Esophagus muscularis mucosa (tissue), 4 donors: Measurements from ENCODE around the gene DNAJC6.

Experiments
- EP300 ChIP-seq: sonication (generic); formaldehyde crosslinking; IDR thresholded peaks from one replicate; pipeline ENCODE4 v1.6.1; 2017; ENCODE audit warnings: antibody characterized with exemption
- POLR2A ChIP-seq: fragments of 450-650 bp; IDR thresholded peaks from one replicate; pipeline ENCODE4 v1.6.1; 2017; ENCODE audit warnings: antibody characterized with exemption, moderate library complexity, mild to moderate bottlenecking, low read depth
- POLR2AphosphoS5 ChIP-seq, 2 donors: sonication (generic); formaldehyde crosslinking; IDR thresholded peaks; one replicate each; pipeline ENCODE4 v1.6.1; 2017; ENCODE audit warnings: antibody characterized with exemption in 2 of 2
- TF ChIP-seq, protein P1 (sequence below), 3 experiments: fragments of 200-600 bp in 2 of 3; fragments of 450-650 bp in 1 of 3; sonication (generic) in 2 of 3; IDR thresholded peaks; one replicate each; pipeline ENCODE4 v1.5.1; 2017 to 2019; ENCODE audit warnings: antibody characterized with exemption in 3 of 3, mild to moderate bottlenecking in 2 of 3, moderate library complexity in 1 of 3

DNA sequence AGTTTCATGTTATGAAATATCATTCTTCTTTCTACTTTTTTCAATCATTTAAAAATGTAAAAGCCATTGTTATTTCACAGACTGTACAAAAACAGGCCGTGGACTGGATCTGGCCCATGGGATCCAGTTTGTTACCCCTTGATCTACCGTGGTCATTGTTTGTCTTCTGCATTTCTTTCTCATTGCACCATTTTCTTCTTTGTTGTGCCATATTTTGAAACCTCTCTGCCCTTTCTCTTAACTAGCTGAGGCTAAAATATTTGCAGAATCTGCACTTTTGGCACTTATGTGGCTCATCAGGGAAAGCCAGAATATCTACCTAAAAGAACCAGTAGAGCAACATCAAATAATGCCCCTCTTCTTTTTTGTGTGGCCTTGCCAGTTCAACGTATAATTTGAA lies 50.5 kb downstream of the DNAJC6 start:
- TF ChIP-seq, protein P1, sequence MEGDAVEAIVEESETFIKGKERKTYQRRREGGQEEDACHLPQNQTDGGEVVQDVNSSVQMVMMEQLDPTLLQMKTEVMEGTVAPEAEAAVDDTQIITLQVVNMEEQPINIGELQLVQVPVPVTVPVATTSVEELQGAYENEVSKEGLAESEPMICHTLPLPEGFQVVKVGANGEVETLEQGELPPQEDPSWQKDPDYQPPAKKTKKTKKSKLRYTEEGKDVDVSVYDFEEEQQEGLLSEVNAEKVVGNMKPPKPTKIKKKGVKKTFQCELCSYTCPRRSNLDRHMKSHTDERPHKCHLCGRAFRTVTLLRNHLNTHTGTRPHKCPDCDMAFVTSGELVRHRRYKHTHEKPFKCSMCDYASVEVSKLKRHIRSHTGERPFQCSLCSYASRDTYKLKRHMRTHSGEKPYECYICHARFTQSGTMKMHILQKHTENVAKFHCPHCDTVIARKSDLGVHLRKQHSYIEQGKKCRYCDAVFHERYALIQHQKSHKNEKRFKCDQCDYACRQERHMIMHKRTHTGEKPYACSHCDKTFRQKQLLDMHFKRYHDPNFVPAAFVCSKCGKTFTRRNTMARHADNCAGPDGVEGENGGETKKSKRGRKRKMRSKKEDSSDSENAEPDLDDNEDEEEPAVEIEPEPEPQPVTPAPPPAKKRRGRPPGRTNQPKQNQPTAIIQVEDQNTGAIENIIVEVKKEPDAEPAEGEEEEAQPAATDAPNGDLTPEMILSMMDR (IDR thresholded peaks at IDR 0.05) = no peak
- TF ChIP-seq POLR2AphosphoS5 (IDR thresholded peaks at IDR 0.05) (no peak), POLR2A (no peak), EP300 (no peak)
